ENCODE data around the gene ODC1. TPM values are rescaled to one million over a fixed set of nuclear protein-coding genes. Genes with fewer than 3 reads are reported as not detected.

The ODC1 gene
- total and polyA plus RNA-seq, 2 of the 4 experiments (the other 2 are of a cell fraction), result 117 to 204 TPM

DNA sequence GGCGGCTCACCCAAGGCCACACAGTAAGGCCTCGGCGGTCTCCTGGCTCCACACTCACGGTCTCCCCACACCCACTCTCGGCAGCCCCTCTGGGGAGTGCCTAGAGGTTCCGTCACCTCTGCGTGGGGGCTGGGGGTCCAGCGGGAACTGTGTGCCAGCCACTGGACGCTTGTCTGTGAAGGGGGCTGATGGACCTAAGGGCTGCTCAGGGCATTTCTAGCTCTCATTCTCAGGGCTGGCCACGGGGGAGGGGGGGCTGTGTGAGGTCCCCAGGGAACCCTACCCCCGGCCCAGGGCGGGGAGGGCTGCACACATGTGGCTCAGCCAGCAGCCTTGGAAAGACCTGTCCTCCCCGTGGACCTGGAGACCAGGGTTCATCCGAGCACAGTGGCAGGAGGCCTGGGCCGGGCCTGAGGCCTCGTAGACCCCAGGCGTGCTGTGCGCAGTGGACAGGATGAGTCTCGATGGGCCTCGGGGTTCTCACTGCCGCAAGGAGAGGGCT, 27.1 kb upstream of the ODC1 start:
- H3K23ac ChIP-seq (ENCODE audit: low read depth, low read length), result no peak overlapping the region
- H4K8ac ChIP-seq (ENCODE audit: low read depth in 2 of 2, low read length in 2 of 2), result no peak overlapping the region
- no peak overlapping the region for H3K14ac ChIP-seq (replicated peaks; ENCODE audit: low read depth, low read length)
- no peak overlapping the region for H3K9ac ChIP-seq (ENCODE audit: low read depth, low read length)
- H2AFZ ChIP-seq (replicated peaks; ENCODE audit: low read length, poor library complexity), result no peak overlapping the region
- H3K4me3 ChIP-seq (ENCODE audit: insufficient read depth, low read depth, low read length), result no peak overlapping the region
- no peak overlapping the region for H2BK15ac ChIP-seq (ENCODE audit: low read depth, low read length)
- H3K56ac ChIP-seq (ENCODE audit: extremely low read depth, insufficient read depth, low read length), result no peak overlapping the region
- no peak overlapping the region for H2AK5ac ChIP-seq (ENCODE audit: low read depth, low read length)
- ATAC-seq (ENCODE audit: low read depth) (no peak), DNase-seq (no peak)
- no peaks in the 10 kb centered on the region for H3K36me3 ChIP-seq (ENCODE audit: control insufficient read depth, insufficient read depth, low read length)
- H3K18ac ChIP-seq (ENCODE audit: low read depth, low read length), result no peak overlapping the region
- intact Hi-C loops (cut with micrococcal nuclease) (no loop called here), in situ Hi-C loops (cut with MboI; ENCODE audit: low sequenced_read_pairs) (no loop called here), dilution Hi-C loops (cut with HindIII; ENCODE audit: low sequenced_read_pairs, unreplicated experiment) (no loop called here)
- H2AK9ac ChIP-seq (replicated peaks; ENCODE audit: low read depth, low read length, poor library complexity), result no peak overlapping the region
- H2BK20ac ChIP-seq (ENCODE audit: low read depth, low read length), result no peak overlapping the region
- 78% methylated on average over 8 of the region's 21 CpGs; no CpG with 5 or more reads in 1 of the 2 experiments for WGBS, 2 experiments (ENCODE audit: extremely low coverage in 2 of 2, insufficient read length in 1 of 2)
- H4K5ac ChIP-seq (ENCODE audit: low read depth, low read length), result no peak overlapping the region
- no peaks in the 10 kb centered on the region for H3K79me1 ChIP-seq (ENCODE audit: low read depth in 1 of 2, low read length in 2 of 2)
- CTCF ChIA-PET, result no interaction called here
- no peak for TF ChIP-seq RFX5 (IDR thresholded peaks at IDR 0.05; ENCODE audit: low read depth, low read length)
- no peaks in the 10 kb centered on the region for H3K4me1 ChIP-seq (ENCODE audit: control insufficient read depth, insufficient read depth, low read length)
- no peaks in the 10 kb centered on the region for H4K20me1 ChIP-seq (ENCODE audit: insufficient read depth, low read length)
- H2BK5ac ChIP-seq (ENCODE audit: low read depth, low read length, poor library complexity, severe bottlenecking), result no peak overlapping the region
- peaks cover 39% of the 10 kb centered on the region for H3K27me3 ChIP-seq (ENCODE audit: control insufficient read depth, insufficient read depth, low read length)
- no peak overlapping the region for H2BK120ac ChIP-seq (ENCODE audit: low read depth, low read length)
- no peak overlapping the region for H3K4me2 ChIP-seq (ENCODE audit: low read depth, low read length)
- no peaks in the 10 kb centered on the region for H3K9me1 ChIP-seq (ENCODE audit: insufficient read depth, low read length)
- no peaks in the 10 kb centered on the region for H3K9me3 ChIP-seq (ENCODE audit: control insufficient read depth, insufficient read depth, low read length)
- BruUV-seq (replicated peaks), result no TSS peak
- POLR2A ChIA-PET (ENCODE audit: unreplicated experiment), result no interaction called here
- no peak overlapping the region for H4K91ac ChIP-seq (ENCODE audit: insufficient read depth, low read depth, low read length)
- H3K27ac ChIP-seq (ENCODE audit: insufficient read depth, low read length), result no peak overlapping the region
- H3K4ac ChIP-seq (ENCODE audit: low read depth, low read length), result no peak overlapping the region

All from IMR-90 (cell line).